GM21737 (cell line): ENCODE results near the gene VKORC1.
"Not testable (repeated sequence)": the region's sequence is repeated elsewhere in the genome, so short reads cannot be mapped to it uniquely, and the experiment has no call there.

Experiments used
- ATAC-seq: cut with Tn5 transposase; IDR thresholded peaks from one replicate; pipeline ENCODE4 v1.9.1; 2021; ENCODE audit warnings: mild to moderate bottlenecking, moderate library complexity; ENCODE audit not compliant: unreplicated experiment

Gene VKORC1

DNA sequence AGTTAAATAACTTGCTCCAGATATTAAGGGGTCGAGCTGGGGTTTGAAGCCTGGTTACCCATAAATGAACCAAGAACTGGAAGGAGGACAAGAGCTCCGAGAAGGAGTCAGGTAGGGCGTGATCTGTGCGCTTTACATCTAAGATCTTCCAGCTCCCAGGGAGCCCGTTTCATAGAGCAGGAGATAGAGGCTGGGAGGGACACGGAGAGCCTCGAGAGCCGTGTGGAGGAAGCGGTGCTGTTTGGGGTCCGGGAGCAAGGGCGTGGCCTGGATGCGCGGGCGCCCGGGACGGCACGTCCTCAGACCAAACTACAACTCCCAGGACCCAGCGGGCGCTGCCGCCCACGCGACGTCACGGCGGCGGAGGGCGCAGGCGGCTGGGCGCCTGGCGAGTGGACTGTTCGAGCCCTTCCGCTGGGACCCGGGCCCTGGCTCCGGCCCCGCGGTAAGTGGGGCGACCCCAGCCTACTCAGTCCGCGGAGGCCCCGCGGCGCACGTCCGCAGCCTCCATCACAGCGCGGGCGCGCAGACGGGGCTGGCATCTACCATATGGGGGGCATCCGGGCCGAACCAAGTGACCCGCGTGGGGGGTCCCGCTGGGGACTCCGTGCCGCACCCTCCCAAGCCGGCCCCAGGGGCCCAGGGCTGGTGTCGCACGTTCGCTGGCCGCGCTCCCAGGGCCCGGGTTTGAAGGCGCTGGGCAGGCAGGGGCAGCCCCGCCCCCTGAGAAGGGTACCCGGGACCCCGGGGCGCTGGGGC lies 13.6 kb upstream of the VKORC1 start, which contains the start of gene BCKDK:
TSS of gene BCKDK (plus strand) at position 352 of the 759 bp plus-strand sequence. CDS start 838 bp downstream, outside the sequence.
- ATAC-seq = peak; percentile 82

GRCh38 chr16:31107465-31107867 lies 12.9 kb upstream of the VKORC1 start:
- ATAC-seq = peak; percentile 41

DNA sequence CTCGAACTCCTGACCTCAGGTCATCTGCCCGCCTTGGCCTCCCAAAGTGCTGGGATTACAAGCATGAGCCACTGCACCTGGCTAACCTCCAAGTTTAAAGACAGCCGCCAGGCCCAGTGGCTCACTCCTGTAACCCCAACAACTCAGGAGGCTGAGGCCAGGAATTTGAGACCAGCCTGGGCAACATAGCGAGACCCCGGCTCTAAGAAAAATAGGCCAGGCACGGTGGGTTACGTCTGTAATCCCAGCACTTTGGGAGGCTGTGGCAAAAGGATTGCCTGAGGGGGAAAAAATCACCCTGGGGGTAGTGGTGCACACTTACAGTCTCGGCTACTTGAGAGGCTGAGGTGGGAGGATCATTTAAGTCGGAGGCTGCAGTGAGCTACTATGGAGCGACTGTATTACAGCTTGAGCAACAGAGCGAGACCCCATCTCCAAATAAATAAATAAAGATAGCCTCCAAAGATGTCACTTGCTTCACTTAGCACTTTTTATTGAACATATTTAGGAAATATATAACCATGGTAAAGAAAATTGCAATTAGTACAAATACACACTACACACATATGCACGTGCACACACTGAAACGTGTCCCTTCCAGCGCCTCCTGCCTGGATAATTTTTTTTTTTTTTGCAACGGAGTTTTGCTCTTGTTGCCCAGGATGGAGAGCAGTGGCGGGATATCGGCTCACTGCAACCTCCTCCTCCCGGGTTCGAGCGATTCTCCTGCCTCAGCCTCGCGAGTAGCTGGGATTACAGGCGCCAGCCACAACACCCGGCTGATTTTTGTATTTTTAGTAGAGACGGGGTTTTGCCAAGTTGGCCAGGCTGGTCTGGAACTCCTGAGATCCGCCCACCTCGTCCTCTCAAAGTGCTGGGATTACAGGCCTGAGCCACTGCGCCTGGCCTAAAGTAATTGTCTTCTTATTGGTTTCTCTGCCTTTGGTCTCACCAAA lies 12.2 kb upstream of the VKORC1 start:
- no peak for ATAC-seq

DNA sequence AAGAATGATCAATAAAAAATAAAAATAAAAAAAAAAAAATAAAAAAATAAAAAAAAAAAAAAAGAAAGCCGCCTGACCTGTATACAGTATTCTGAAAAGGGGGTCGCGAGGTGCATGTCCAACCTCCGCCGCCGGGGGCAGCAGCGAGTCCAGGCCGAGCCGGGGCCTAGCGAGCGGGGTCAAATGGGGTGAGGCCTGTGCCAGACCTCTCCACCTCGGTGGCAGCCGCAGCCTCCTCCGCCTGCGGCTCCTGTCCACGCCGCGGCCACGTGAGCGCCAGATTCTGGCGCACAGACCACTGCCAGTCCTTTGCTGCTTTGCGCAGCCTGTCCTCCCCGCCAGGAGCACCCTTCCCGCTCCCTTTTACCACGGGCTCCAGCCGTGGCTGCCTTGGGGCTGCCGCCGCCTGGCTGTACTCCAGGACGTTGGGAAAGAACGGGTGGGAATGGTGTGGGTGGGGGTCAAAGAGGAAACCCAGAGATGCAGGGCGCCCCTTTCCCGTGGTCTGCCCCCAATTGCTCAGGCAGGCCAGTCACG lies 11.1 kb upstream of the VKORC1 start:
- no peak for ATAC-seq

- not testable (repeated sequence) for ATAC-seq
Measured at GRCh38 chr16:31100876-31101641, 6.5 kb upstream of the VKORC1 start.

GRCh38 chr16:31099860-31100638 lies 5.5 kb upstream of the VKORC1 start:
- ATAC-seq = no peak

GRCh38 chr16:31094088-31094423 lies 541 bp downstream of the VKORC1 start:
- ATAC-seq = no peak

GRCh38 chr16:31093132-31093703 lies 1.4 kb downstream of the VKORC1 start:
- ATAC-seq = no peak

- ATAC-seq = no peak
Measured at GRCh38 chr16:31092330-31092729, 2.3 kb downstream of the VKORC1 start.

- ATAC-seq = no peak
Measured at GRCh38 chr16:31090540-31090939, 4.1 kb downstream of the VKORC1 start.

DNA sequence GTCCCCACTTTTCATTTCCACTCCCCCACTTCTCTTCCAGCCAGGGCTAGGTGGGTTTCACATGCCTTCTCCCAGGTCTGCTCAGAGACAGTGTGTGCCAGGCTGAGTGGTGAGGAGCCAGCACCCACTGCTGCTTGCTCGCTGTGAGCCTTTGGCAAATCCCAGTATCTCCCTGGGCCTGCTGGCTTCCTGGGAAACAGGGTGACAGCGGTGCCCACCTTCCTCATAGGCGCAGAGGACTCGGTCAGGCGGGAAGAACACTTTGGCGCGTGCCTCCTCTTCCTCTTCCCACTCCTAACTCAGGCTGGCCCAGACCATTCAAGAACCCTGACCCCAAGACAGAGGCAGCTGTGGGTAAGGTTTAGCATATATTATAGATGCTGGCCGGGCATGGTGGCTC lies 5.4 kb downstream of the VKORC1 start:
- no peak for ATAC-seq

GRCh38 chr16:31088459-31089183 lies 6.0 kb downstream of the VKORC1 start, which contains the start of gene PRSS53:
TSS of gene PRSS53 (minus strand) at chr16:31088943. CDS start at chr16:31088809, 134 bp downstream.
- ATAC-seq = no peak

- ATAC-seq = no peak
Measured at GRCh38 chr16:31087971-31088370, 6.6 kb downstream of the VKORC1 start.

- no peak for ATAC-seq
Measured at GRCh38 chr16:31087481-31087880, 7.1 kb downstream of the VKORC1 start.

DNA sequence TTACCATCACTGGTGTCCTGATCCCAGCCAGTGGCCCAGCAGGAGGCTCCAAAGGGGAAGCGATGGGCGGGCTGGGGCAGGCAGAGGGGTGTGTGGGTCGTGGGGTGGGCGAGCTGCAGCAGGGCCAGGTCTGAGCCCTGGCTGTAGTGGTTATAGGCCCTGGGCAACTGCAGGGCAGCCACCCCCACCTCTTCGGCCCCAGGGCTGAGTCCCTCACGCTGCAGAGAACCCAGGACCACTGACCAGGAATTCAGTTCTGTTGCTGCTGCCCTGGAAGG lies 8.0 kb downstream of the VKORC1 start:
- no peak for ATAC-seq

- no peak for ATAC-seq
Measured at GRCh38 chr16:31085873-31086628, 8.5 kb downstream of the VKORC1 start.

DNA sequence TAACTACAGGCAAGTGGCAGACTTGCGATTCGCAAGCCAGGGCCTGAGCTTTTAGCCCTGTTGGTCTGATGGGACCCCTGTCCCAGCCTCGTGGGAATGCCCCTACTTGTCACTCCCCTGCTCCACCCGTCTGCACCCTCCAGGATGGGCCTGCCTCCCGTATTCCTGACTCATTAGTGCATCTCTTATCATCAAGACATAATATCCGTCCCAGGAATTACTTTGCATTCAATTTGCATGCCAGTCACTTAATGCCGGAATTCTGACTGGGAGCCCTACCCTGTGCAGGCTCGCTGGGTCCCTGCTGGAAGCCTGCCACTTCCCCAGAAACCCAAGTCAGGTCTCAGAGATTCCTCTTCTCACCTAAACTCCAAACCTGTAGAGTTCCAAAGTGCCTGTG lies 9.2 kb downstream of the VKORC1 start:
- ATAC-seq = no peak

- ATAC-seq = no peak
Measured at GRCh38 chr16:31084584-31085302, 9.9 kb downstream of the VKORC1 start.
